NCI-H146 treated with DMSO at 0.1 percent for 48 hours (cell line): Measurements from ENCODE around the gene DDR1.
"Not testable (repeated sequence)": the region's sequence is repeated elsewhere in the genome, so short reads cannot be mapped to it uniquely, and the experiment has no call there.

ENCODE experiments used
- DNase-seq: peaks from one replicate; lab custom pipeline; 2025; ENCODE audit not compliant: unreplicated experiment; lab: John Stamatoyannopoulos, UW

Gene DDR1

DNA sequence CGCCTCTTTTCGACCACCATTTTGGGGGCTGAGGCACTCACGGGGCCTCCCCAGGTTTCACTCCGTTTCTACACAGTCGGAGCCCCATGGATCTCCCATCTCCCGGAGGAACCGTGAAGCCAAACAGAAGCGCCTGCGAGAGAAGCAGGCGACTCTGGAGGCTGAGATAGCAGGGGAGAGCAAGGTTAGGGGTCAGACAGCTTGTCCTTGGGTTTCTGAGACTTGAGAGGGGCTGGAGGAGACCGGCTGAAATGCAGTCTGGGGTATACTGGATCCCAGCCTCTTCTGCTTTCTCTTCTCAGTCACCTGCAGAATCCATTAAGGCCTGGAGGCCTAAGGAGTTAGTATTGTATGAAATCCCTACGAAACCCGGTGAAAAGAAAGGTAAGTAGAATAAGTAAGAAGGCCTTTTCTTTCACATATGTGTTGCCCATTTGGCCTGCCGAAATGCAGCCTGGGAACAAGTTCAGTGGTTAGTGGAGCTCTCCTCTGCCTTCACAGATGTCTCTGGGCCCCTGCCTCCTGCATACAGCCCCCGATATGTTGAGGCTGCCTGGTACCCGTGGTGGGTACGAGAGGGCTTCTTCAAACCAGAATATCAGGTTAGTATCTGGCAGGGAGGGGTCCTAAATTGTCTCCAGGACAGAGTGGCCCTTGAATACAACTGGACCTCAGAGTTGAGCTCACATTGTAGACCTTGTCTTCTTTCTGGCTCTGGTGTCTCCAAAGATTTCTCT is 30.7 kb downstream of the DDR1 start:
- DNase-seq: no peak

DNA sequence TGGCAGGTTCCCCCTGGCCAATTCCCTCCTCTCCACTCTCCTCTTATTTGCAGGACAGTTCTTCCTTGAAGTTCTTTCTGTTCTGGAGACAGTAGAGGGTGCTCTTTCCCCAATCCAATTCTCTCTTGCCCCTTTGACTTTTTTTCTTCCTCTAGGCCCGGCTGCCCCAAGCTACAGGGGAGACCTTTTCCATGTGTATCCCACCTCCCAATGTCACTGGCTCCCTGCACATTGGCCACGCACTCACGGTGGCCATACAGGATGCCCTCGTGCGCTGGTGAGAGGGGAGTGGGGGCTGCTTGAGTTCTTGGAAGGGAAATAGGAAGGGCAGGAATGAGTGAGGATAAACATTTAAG is 31.2 kb downstream of the DDR1 start:
- DNase-seq: peak; percentile 12

DNA sequence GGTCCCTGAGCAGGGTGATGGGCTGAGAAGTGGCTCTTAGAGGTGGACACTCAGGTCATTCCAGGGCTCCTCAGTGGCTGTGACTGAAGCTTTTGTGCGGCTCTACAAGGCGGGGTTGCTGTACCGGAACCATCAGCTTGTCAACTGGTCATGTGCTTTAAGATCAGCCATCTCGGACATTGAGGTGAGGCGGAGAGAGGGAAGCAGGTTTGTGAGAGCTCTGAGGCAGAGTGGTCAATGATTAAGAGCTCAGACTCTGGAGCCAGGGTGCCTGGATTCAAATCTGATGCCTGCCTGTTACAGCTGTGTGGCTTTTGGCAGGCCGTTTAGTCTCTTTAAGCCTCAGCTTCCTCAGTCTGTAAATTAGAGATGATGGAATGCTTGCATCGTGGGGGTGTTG is 32.7 kb downstream of the DDR1 start:
- DNase-seq: no peak

DNA sequence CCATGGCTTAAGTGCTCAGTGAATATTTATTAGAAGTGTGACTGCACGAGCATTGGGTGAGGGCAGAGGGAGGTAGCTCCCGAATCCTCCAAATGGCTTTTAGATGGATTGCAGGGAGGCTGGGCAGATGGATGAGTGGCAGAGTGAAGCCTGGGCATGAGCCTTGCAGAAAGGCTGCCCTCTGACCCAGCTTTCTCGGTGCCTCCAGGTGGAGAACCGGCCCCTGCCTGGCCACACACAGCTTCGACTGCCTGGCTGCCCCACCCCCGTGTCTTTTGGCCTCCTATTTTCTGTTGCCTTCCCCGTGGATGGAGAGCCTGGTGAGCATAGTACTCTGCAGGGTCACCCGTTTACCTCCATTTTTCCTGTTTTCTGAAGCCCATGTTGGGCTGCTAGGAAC is 33.2 kb downstream of the DDR1 start:
- DNase-seq: no peak

DNA sequence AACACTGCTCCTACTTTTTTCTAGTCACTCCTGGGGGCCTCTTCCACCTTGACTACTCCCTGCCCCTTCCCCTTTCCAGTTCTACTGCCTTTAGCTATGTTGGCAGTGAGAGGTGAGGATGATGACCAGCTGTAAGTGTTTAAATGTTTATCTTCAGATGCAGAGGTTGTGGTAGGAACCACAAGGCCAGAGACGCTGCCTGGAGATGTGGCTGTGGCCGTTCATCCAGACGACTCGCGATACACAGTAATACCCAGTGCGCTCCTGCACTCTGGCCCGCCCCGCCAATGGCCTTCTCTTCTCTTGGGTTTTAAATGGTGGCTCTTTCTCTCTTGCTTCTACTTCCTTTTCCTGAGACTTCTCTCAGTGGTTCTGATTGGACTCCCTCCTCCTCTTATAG is 34.4 kb downstream of the DDR1 start:
- no peak for DNase-seq

DNA sequence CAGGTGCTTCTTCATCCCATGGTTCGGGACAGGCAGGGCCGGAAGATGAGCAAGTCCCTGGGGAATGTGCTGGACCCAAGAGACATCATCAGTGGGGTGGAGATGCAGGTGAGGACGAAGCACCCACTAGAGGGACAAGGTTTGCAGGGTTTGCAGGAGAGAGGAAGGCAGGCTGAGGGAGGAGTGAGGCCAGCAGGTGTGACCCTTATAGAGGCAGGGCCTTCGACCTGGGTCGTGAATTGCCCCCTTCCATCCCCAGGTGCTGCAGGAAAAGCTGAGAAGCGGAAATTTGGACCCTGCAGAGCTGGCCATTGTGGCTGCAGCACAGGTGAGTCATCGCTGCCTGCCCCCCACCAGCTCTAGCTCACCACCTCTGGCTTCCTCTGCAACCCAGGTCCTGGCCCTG is 38.1 kb downstream of the DDR1 start:
- DNase-seq: no peak

DNA sequence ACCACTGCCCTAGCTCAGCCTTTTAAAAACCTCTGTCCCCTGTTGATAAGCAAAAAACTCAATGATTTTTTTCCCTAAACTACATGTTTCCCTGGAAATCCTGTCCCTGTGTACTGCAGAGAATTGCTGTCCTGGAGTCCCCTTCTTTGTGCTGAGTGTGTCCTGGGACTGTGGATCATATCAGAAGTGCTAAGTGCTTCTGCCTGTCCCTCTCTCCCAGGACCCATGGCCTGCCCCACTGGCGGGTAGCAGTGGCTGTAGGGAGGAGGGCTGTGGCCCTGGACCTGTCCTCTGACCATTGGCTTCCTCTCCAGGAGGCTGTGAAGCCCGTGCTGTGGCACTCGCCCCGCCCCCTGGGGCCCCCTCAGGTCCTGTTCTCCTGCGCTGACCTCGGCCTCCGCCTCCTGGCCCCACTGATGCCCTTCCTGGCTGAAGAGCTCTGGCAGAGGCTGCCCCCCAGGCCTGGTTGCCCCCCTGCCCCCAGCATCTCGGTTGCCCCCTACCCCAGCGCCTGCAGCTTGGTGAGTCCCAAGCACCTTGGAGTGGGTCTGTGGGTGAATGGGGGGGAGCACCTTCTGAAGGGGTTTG is 39.8 kb downstream of the DDR1 start:
- DNase-seq: not testable (repeated sequence)

DNA sequence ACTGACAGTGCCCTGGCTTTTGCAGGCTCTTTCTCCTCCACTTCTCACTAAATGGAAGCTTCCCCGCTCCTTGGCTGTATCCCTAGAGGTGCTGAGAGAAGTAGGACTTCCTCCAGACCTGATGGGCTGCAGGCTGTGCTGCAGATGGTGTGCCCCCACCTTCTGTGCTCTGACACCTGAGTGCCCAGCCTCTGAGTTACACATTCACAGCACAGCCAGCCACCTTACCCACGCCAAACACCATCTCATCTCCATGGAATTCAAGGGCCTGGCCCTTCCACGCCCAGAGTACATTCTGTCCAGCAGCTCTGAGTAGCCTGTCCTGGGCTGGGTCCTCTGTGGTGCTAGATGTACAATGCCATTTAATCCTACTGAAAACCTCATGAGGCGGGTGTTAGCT is 42.3 kb downstream of the DDR1 start:
- DNase-seq: no peak

DNA sequence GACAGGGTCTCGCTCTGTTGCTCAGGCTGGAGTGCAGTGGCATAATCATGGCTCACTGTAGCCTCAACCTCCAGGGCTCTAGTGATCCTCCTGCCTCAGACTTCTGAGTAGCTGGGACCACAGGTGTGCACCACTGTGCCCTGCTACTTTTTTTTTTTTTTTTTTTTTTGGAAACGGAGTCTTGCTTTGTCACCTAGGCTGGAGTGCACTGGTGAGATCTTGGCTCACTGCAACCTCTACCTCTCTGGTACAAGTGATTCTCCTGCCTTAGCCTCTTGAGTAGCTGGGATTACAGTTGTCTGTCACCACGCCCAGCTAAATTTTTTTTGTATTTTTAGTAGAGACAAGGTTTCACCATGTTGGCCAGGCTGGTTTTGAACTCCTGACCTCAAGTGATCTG is 42.8 kb downstream of the DDR1 start:
- not testable (repeated sequence) for DNase-seq

DNA sequence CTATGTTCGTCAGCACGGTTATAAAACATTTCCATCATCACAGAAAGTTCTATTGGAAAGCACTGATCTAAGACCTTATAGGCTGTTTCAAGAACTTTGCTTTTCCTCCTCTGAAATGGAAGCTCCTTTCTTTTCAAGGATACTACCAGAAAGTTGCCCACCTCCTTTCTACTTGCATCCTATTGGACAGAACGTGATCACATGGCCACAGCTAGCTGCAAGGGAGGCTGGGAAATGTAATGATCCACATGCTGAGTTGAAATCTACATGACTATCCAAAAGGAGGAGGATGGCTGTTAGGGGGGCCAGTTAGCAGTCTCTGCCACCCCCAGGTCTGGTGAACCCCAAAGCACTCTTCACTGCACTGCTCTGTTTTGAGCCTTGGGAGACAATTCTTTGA is 44.4 kb downstream of the DDR1 start:
- no peak for DNase-seq

DNA sequence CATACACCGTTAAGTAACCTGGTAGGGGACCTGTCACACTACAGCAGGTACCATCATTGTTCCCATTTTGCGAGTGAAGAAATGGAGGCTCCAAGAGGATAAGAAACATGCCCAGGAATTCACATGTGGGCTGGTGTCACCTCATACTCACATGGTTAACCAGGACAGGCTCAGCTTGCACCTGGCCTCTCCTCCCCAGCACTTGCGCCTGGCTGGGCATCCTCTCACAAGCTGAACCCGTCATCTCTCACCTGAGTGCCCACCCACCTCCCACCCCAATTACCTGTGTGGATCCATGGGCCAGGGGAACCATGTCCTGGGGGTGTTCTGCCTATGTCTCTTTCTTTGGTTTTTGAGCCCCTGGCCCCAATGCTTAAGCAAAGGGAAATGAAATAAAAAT is 46.2 kb downstream of the DDR1 start:
- no peak for DNase-seq

DNA sequence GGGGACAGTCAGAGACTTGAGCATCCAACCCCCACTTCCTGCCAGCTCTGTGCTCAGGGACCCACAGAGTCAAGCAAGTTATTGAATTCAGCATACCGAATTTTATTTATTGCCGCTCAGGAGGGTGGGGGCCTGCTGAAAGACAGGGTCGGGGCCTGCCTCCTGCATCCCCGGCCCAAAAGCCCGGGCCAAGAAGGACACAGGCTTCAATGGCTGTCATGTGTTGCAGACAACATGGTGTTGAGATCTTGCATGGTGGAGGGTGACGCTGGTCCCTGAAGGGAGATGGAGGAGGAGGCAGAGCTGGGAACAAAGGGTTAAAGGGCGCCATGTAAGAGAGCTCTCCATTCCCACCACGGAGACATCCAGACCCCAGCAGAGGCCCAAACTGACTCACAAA is 47.0 kb downstream of the DDR1 start:
- DNase-seq: no peak

DNA sequence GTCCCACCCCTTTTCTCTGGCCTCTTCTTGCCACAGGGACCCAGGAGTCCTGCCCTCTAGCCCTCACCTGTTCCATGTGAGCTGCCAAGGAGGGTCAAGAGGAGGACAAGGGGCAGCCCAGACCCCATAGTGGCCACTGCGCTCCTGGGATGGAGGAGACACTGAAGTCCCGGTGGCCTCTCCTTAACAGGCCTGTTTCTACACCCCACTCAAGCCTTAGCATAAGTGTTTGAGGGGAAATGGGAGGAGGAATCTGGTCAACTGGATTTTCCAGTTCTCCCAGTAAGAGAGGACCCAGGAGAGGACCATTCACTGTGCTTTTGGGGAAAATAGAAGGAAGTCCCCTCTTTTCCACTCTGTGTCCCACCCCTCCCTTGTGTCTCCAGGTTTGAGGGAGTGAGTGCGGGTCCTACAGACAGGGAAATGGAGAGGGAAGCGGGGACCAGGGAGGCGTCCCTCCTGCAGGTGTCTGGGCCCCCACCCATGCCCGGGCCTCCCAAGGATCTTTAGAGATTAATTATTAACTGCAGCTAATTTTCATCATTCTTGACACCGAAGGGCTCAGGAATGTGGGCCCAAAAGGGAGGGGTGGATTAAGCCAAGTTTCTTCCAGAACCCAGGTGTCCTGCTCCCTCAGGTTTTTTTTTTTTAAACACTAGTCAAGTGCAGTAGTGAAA is 47.8 kb downstream of the DDR1 start, which contains the start of gene SFTA2:
Gene SFTA2, minus strand, starts transcription at position 202 of the 677 bp plus-strand sequence. Its CDS starts 74 bp downstream, at position 128.
- DNase-seq: no peak

DNA sequence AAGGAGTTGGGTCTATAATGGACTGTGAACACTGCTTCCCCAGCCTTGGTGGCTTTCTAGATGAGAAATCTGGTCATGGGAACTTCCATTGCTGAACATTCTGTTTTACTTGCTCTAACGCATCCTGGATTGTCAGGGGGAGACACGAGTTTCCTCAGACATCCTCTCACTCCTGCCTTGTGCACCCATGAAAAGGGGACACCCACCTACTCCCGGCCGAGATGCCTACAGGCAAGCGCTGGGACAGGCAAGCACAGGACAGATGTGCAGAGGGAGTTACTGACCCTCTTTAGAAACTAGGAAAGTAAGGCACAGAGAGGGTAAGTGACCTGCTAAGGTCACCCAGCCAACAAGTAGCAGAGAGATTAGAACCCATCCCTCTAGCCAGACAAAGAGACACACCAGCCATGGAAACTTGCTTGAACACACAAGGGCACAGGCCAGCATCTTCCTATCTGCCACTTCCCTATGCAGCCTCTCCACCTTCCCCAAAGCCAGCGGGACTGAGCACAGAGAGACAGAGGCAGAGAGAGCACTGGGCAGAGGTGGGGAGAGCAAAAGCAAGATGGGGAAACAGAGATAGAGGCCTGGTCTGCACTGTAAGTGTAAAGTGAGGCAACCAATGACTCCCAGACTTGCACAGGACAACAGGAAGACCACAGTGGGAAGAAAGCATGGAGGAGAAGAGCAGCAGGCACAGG is 48.5 kb downstream of the DDR1 start:
- no peak for DNase-seq

DNA sequence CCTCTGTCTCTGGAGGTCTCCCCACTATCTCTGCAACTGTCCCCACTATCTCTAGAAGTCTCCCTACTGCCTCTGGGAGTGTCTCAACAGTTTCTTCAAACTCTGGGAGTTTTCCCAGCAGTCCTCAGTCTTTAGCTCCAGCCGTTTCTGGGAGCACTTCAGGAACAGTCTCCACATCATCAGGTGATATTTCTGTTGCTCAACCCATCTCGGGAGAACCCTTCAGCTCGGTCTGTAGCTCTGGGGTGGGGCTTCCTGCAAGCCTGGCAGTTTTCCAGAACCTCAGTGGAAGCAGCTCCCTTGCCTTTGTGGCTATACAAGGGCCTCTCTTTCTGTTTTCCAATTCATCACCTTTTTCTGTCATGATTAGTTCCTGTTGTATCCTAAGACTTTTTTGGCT is 50.7 kb downstream of the DDR1 start:
- no peak for DNase-seq

DNA sequence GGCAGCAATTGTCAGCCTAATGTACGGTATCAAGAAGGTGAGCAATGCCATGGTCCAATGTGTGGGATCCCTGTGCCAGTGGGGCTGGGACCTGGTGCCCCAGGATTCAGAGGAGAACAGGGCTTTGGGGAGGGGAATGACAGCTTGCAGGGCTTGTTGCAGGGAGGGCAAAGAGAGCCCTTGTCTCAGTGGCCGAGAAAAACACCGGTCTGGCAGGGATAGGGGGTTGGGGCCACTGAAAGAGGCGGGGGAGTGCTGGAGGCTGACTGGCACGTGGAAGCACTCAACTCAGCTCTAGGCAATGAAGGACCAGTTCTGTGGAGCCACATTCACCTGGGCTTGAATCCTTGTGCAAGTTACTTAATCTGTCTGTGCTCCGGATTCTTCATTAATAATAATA is 52.9 kb downstream of the DDR1 start:
- DNase-seq: no peak

DNA sequence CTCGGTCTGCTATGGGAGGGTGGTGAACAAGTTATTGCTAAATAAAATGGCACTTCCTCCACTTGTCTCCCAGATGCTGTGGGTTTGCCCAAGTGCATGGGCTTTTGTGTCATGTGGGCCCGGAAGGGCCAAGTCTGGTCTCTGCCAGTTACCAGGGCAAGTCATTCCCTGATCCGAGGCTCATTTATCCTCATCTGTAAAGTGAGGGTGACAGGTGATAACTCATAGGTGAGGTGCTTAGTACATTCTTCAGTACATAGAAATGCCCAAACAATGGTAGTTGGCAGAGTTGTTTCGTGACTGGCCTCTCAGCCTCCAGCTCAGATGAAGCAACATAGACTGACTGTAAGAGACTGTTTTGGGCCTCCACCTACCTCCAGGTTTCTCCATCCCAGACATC is 54.4 kb downstream of the DDR1 start:
- no peak for DNase-seq

DNA sequence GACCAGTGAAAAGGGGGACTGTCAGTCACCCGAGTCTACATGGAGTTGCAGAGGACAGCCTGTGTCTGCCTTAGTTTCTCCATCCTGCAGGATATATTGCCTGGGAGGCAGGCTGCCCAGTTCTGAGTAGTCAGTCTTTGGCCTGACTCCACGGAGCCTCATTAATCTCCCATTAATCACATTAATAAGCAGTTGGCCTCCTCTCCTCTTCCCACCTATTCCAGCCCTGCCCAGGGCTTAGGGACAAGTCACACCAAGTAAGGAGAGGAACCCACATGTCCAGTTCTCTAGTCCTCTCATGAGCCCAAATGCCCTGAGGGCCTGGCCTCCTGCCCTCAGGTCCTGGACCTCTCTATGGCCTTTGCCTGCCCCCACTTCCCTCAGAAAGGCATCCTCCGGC is 55.2 kb downstream of the DDR1 start:
- DNase-seq: no peak

DNA sequence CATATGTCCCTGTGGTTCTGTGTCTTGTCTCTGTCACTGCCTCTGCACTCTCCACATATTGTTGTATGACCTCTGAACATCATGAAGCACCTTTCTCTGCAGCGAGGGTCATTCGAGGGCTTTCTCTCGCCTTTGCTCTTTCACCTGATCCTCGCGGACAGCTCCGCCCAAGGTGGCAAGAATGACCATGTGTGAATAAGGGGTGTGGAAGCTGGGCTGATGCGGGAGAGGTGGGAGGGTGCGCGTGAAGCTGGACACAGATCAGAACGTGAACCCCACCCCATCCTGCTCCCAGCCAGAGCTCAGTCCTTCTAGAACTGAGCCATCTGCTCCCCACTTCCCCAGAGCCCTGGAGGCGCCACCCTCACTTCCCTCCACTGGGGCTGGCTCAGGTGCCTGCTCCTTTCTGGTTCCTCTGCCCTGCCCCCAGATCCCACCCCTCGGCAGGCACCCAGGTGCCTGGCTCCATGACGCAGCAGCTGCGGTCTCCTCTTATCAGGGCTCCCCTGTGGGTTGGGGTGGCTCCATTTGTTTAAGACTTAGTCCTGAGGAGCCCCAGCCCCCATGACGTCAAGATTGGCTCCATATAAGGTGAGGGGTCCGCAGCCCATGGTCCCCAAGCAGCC is 56.2 kb downstream of the DDR1 start, which contains the start of gene MUCL3:
Gene MUCL3, plus strand, starts transcription at position 613 of the 626 bp plus-strand sequence. CDS start 27 bp downstream, outside the sequence.
- DNase-seq: no peak

DNA sequence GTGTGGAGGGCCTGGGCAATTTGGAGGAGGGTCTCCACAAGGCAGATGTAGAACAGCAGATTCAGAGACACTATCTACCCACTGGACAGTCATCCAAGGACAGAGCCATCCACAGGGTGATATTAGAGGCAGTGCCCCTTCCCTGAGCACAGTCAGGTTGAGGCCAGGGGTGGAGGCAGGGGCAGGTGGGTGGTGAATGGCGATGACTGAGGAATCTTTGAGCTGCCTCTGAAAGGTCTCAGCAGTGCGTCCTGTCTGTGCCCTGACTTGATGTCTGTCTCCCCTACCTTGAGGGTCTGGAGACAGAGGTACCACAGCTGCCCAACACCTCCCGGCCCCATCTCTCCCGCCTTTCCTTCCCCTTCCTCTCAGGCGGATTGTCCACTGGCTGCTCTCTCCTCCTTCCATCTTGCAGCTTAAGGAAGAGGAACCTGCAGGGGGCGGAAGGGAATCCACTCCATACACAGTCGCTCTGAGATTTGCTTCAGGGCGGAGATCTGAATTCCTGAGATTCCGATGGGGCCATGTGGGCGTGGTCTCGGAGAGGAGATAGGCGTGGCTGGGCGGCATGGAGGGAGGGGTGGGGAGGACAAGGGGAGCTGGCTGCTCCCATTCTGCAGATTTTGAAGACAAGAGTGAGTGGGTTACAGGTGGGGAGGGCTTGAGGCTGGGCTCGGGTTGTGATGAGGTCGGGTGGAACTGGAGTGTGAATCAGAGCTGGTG is 58.2 kb downstream of the DDR1 start:
- DNase-seq: no peak

DNA sequence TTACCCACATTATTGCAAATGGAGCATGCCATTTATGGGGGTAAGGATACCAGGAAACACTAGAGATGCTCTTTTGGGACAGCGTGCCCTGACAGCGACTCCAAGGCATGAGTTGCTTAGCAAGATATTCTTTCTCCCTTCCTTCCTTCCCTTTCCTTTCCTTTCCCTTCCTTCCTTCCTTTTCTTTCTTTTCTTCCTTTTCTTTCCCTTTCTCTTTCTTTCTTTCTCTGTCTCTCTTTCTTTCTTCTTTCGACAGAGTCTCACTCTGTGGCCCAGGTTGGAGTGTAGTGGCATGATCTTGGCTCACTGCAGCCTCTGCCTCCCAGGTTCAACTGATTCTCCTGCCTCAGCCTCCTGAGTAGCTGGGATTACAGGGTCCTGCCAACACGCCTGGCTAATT is 59.7 kb downstream of the DDR1 start:
- DNase-seq: no peak
